ENCODE measurements around the gene ADGRL2. TPM values are rescaled to one million over a fixed set of nuclear protein-coding genes. Genes with fewer than 3 reads are reported as not detected.

Gene ADGRL2
- total RNA-seq, 2 donors from 2014 or later = 7.4 to 10.5 TPM

- intact Hi-C loops (cut with DNase I) = no loop called here
- H3K4me1 ChIP-seq = no peaks in the 10 kb centered on the region
- no peak overlapping the region for H3K27ac ChIP-seq
Observed at GRCh38 chr1:81912383-81912782, 111.6 kb downstream of the ADGRL2 start.

GRCh38 chr1:81915937-81916336, 115.2 kb downstream of the ADGRL2 start:
- H3K4me3 ChIP-seq = no peak overlapping the region
- no peaks in the 10 kb centered on the region for H3K36me3 ChIP-seq
- DNase-seq = no peak
- H3K9ac ChIP-seq (ENCODE audit: low read depth in 2 of 2, low read length in 2 of 2) = no peak overlapping the region
- H3K4me1 ChIP-seq = no peaks in the 10 kb centered on the region
- intact Hi-C loops (cut with DNase I) = no loop called here
- no peaks in the 10 kb centered on the region for H3K9me3 ChIP-seq
- H3K27me3 ChIP-seq = no peaks in the 10 kb centered on the region
- no peak overlapping the region for H3K27ac ChIP-seq
- no peak for TF ChIP-seq CTCF (IDR thresholded peaks at IDR 0.05)

More at GRCh38 chr1:81912383-81912782, 111.6 kb downstream of the ADGRL2 start:
- DNase-seq = no peak
- TF ChIP-seq CTCF (IDR thresholded peaks at IDR 0.05) = no peak
- Histone ChIP-seq H3K9me3 (no peaks in the 10 kb centered on the region), H3K4me3 (no peak overlapping the region), H3K36me3 (no peaks in the 10 kb centered on the region), H3K9ac (ENCODE audit: low read depth in 2 of 2, low read length in 2 of 2) (no peak overlapping the region), H3K27me3 (no peaks in the 10 kb centered on the region)

GRCh38 chr1:81920245-81920740, 119.6 kb downstream of the ADGRL2 start:
- no peak for DNase-seq
- Histone ChIP-seq H3K27ac (no peak overlapping the region), H3K4me3 (no peak overlapping the region), H3K4me1 (no peaks in the 10 kb centered on the region), H3K36me3 (no peaks in the 10 kb centered on the region), H3K9me3 (no peaks in the 10 kb centered on the region), H3K27me3 (no peaks in the 10 kb centered on the region), H3K9ac (ENCODE audit: low read depth in 2 of 2, low read length in 2 of 2) (no peak overlapping the region)
- TF ChIP-seq CTCF (IDR thresholded peaks at IDR 0.05) = no peak
- intact Hi-C loops (cut with DNase I) = no loop called here

- no peak for TF ChIP-seq CTCF (IDR thresholded peaks at IDR 0.05)
- intact Hi-C loops (cut with DNase I) = no loop called here
- no peak overlapping the region for H3K27ac ChIP-seq
- H3K9me3 ChIP-seq = no peaks in the 10 kb centered on the region
- no peaks in the 10 kb centered on the region for H3K4me1 ChIP-seq
- no peaks in the 10 kb centered on the region for H3K36me3 ChIP-seq
- no peak for DNase-seq
- no peaks in the 10 kb centered on the region for H3K27me3 ChIP-seq
- H3K9ac ChIP-seq (ENCODE audit: low read depth in 2 of 2, low read length in 2 of 2) = no peak overlapping the region
- H3K4me3 ChIP-seq = no peak overlapping the region
Observed at GRCh38 chr1:81920886-81921285, 120.2 kb downstream of the ADGRL2 start.

- H3K36me3 ChIP-seq = no peaks in the 10 kb centered on the region
- DNase-seq = no peak
- H3K9ac ChIP-seq (ENCODE audit: low read depth in 2 of 2, low read length in 2 of 2) = no peak overlapping the region
- no peak overlapping the region for H3K4me3 ChIP-seq
- H3K27ac ChIP-seq = no peak overlapping the region
- no peaks in the 10 kb centered on the region for H3K27me3 ChIP-seq
- TF ChIP-seq CTCF (IDR thresholded peaks at IDR 0.05) = no peak
- H3K9me3 ChIP-seq = no peaks in the 10 kb centered on the region
- H3K4me1 ChIP-seq = no peaks in the 10 kb centered on the region
- intact Hi-C loops (cut with DNase I) = no loop called here
Observed at GRCh38 chr1:81921344-81921743, 120.6 kb downstream of the ADGRL2 start.

Measured in colonic mucosa (tissue), 4 donors.